Stimulated activated CD4-positive, alpha-beta T cell treated with anti-CD3 and anti-CD28 coated beads, Interleukin-4, amount 100 ng/mL, for 24 hours (primary cell): ENCODE measurements around the gene MDM2.
"Not testable (repeated sequence)": the region's sequence is repeated elsewhere in the genome, so short reads cannot be mapped to it uniquely, and the experiment has no call there.

Source experiments
- DNase-seq: peaks from one replicate; pipeline ENCODE4 v3.0.0-alpha.2; 2020

MDM2 gene

GRCh38 chr12:68788554-68789143 lies 19.3 kb upstream of the MDM2 start:
- DNase-seq, result no peak

- no peak for DNase-seq
Observed at GRCh38 chr12:68789144-68789878, 18.7 kb upstream of the MDM2 start.

GRCh38 chr12:68790081-68790951 lies 17.7 kb upstream of the MDM2 start:
- no peak for DNase-seq

GRCh38 chr12:68790952-68791234 lies 17.1 kb upstream of the MDM2 start:
- DNase-seq, result no peak

DNA sequence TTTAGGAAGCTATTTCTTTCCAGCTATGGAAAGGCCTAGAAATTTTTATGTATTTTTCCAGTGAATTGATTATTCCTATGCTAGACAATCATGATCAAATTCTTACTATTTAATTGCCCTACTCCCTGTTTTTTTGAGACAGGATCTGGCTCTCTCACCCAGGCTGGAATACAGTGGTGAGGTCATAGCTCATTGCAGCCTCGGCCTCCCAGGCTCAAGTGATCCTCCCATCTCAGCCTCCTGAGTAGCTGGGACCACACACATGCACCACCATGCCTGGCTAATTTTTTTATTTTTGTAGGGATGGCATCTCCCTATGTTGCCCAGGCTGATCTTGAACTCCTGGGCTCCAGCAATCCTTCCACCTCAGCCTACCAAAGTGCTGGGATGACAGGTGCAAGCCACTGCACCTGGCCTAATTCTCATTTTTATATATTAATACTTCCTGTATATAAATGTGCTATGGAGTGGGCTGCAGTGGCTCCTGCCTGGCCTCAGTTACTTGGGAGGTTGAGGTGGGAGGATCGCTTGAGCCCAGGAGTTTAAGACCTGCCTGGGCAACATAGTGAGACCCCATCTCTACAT lies 16.0 kb upstream of the MDM2 start:
- DNase-seq, result no peak

- DNase-seq, result no peak
Observed at GRCh38 chr12:68792952-68793351, 15.0 kb upstream of the MDM2 start.

GRCh38 chr12:68793436-68793835 lies 14.5 kb upstream of the MDM2 start:
- DNase-seq, result no peak

DNA sequence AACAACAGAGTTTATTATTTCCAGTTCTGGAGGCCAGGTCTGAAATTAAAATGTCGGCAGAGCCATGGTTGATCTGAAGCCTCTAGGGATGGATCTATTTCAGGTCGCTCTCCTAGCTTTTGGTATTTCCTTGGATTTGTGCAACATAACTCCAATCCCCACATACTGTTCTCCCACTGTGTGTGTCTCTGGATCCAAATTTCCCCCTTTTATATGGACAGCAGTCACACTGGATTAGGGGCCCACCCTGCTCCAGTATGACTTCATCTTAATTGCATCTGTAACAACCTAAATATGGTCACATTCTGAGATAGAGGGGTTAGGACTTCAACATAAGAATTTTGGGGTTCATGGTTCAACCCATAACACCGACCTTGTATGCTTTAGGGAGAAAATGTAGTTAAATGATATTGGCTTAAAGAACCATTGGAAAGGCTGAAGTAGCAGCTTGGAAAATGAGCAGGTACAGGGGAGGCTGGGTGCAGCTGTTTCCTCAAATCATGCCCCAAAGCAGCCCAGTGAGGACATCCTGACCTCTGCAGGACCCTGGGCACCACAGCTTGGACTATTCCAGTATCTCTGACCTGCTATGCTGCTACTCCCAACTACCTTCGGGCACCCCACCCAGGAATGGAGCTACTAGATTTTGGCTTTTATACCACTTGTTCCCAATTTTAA lies 13.9 kb upstream of the MDM2 start:
- no peak for DNase-seq

DNA sequence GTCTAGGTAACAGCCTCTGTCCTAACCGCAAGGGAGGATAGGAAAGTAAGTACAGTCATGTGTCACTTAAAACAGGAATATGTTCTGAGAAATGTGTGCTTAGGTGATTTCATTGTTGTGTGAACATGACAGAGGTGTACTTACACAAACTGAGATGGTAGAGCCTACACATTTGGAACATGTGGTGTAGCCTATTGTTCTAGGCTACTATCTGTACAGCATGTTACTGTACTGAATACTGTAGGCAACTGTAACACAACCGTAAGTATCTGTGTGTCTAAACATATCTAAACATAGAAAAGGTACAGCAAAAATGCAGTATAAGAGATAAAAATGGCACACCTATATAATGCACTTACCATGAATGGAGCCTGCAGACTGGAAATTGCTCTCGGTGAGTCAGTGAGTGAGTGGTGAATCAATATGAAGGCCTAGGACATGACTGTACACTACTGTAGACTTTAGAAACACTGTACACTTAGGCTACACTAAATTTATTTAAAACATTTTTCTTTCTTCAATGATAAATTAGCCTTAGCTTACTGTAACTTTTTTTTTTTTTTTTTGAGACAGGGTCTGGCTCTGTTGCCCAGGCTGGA lies 13.2 kb upstream of the MDM2 start:
- DNase-seq, result no peak

GRCh38 chr12:68796399-68796798 lies 11.6 kb upstream of the MDM2 start:
- DNase-seq, result no peak

GRCh38 chr12:68798882-68799234 lies 9.1 kb upstream of the MDM2 start:
- DNase-seq, result no peak

DNA sequence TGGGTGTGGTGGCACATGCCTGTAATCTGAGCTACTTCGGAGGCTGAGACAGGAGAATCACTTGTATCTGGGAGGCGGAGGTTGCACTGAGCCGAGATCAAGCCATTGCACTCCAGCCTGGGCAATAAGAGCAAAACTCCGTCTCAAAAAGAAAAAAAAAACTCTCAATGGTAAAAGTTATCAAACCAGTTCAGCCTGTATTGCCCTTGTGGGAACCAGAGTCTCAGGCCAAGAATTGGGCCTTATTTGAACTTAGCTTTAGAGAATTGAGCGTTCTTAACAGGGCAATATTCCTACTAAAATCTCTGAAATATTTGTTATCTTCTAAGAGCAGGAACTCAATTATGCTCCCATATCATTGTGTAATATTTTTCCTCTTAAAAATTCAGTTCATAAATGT lies 7.7 kb upstream of the MDM2 start:
- DNase-seq, result no peak

GRCh38 chr12:68801124-68801523 lies 6.9 kb upstream of the MDM2 start:
- not testable (repeated sequence) for DNase-seq

GRCh38 chr12:68802372-68802745 lies 5.6 kb upstream of the MDM2 start:
- DNase-seq, result not testable (repeated sequence)

GRCh38 chr12:68802911-68803651 lies 4.9 kb upstream of the MDM2 start:
- not testable (repeated sequence) for DNase-seq

GRCh38 chr12:68803948-68804656 lies 3.9 kb upstream of the MDM2 start:
- DNase-seq, result no peak

GRCh38 chr12:68804657-68805591 lies 3.1 kb upstream of the MDM2 start:
- DNase-seq, result no peak

DNA sequence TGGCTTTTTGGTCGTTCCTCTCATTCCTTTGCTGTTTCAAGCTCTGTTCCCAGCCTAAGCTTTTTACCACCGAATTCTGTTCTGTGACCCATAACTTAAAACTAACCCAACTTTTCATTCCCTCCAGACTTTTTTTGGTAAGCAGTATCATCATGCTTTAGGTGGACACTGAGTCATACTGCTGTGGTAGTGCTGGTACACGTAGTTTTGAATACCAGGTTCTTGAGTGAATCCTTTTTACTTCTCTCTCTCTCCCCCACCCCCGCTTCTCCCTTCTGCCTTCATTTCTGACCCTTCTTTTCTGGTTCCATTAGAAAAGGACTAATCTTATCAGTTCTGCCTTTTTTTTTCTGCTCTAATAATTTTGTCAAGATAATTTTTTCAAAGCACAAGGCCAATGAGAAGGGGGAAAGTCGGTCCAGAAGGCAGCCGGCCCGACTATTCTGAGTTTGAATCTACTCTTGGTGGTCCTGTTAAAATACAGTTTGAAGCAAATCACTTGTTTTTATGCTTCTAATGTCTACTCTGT lies 2.3 kb upstream of the MDM2 start:
- no peak for DNase-seq

- DNase-seq, result no peak
Observed at GRCh38 chr12:68806488-68807237, 1.3 kb upstream of the MDM2 start.
